SIG-M5 (cell line): ENCODE results near the gene OR8G1.
"Not testable (repeated sequence)": the region's sequence is repeated elsewhere in the genome, so short reads cannot be mapped to it uniquely, and the experiment has no call there.

Experiments
- DNase-seq: peaks from one replicate; lab custom pipeline; 2025; lab: John Stamatoyannopoulos, UW

Gene OR8G1

DNA sequence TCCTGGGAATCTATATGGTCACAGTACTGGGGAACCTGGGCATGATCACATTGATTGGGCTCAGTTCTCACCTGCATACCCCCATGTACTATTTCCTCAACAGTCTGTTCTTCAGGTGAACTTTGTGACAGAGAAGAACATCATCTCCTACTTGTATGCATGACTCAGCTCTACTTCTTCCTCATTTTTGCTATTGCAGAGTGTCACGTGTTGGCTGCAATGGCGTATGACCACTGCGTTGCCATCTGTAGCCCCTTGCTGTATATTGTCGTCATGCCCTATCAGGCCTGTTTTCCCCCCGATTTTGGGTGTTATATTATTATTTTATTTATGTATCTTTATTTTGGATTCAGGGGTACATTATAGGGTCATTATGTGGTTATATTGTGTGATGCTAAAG lies 2.4 kb upstream of the OR8G1 start:
- DNase-seq, result no peak

DNA sequence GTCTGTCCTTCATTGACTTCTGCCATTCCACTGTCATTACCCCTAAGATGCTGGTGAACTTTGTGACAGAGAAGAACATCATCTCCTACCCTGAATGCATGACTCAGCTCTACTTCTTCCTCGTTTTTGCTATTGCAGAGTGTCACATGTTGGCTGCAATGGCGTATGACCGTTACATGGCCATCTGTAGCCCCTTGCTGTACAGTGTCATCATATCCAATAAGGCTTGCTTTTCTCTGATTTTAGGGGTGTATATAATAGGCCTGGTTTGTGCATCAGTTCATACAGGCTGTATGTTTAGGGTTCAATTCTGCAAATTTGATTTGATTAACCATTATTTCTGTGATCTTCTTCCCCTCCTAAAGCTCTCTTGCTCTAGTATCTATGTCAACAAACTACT lies 9.0 kb downstream of the OR8G1 start:
- not testable (repeated sequence) for DNase-seq

DNA sequence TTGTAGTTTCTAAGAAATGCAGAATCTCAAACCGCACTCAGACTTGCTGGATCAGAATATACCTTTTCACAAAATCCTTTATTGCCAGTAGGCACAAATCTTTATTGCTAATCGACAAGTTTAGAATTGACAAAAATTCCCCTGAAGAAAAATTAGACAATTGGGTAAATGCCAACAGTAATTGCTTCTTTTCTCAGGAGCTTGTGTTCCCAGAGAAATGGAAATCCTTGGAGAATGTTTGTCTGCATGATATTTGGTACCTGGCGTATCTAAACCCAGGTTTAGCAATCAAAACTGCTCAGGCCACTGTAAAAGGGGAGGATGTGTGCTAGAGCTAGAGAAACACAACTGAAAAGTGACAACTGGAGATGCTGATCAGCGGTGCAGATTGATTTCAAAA lies 15.2 kb downstream of the OR8G1 start, which contains the start of gene OR8G5:
Gene OR8G5 (plus strand): TSS at position 301 of the 400 bp plus-strand sequence. CDS start 8,556 bp downstream, outside the sequence.
- DNase-seq, result no peak

DNA sequence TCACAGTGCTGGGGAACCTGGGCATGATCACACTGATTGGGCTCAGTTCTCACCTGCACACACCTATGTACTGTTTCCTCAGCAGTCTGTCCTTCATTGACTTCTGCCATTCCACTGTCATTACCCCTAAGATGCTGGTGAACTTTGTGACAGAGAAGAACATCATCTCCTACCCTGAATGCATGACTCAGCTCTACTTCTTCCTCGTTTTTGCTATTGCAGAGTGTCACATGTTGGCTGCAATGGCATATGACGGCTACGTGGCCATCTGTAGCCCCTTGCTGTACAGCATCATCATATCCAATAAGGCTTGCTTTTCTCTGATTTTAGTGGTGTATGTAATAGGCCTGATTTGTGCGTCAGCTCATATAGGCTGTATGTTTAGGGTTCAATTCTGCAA lies 24.1 kb downstream of the OR8G1 start:
- DNase-seq, result not testable (repeated sequence)

DNA sequence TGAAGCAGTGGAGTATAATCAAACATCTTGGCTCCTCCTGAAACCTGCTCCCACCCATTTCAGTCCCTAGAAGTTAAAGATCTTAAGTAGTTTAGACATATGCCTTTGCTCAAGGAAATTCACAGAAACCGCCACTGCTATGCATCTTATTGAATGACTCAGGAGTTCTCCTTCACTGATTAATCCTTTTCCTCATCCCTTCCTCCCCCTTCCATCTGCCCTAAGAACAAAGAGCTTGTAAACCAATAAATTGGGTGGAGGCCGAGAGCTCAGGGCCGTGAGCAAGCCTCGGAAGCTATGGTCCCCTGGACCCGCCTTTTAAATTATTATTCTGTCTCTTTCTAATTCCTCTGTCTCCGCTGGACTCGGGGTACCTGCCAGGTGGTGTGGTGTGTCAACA lies 30.0 kb downstream of the OR8G1 start:
- DNase-seq, result not testable (repeated sequence)

DNA sequence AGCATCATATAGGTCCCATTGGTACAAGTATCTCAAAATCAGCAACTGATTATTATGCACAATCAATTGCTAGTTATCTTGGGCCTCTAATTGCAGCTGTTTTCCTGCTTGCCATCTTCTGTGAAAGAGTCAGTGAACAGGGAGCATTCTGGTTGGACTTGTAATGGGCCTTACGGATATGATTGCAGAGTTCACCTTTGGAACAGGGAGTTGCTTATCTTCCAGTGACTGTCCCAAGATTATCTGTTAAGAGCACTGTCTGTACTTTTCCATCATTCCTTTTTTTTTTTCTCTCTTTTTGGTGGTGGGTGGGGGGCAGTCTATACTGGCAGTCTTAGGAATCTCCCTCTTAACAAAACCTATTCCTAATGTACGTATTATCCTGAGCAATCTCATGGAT lies 33.1 kb downstream of the OR8G1 start:
- DNase-seq, result no peak

DNA sequence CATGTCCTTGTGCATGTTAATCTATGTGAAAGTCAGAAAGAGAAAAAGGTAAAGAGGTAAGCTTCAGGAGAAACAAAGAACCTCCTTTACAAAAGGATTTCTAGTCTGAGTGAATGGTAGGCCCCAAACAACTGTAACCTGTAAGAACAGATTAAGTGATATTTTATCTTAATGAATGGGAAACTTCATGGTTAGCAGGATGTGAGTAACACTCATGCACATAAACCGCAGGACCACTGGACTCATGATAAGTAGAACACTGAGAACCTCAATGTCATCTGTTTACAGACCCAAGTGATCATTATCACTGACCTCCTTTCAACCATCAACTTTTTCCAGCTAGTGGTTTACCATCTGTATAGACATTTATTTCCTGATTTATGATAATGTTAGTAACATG lies 35.2 kb downstream of the OR8G1 start:
- no peak for DNase-seq

DNA sequence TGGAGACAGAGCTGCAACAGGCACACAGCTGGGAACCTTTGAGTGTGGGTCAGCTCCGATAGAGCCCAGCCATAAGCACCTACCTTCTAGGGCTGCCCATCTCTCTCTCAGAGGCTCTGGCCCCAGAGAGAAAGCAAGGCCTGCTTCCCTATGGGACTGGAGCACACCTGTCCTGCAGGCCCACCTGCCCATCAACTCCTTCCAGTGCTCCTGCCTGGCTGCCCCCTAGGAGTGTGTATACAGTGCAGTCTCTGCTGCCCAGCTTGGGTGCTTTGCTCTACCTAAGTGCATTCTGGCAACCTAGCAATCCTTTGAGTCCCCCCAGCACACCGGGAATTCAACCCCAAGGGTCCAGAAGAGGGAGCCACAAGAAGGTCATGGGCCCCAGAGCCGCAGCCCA lies 36.3 kb downstream of the OR8G1 start:
- no peak for DNase-seq

DNA sequence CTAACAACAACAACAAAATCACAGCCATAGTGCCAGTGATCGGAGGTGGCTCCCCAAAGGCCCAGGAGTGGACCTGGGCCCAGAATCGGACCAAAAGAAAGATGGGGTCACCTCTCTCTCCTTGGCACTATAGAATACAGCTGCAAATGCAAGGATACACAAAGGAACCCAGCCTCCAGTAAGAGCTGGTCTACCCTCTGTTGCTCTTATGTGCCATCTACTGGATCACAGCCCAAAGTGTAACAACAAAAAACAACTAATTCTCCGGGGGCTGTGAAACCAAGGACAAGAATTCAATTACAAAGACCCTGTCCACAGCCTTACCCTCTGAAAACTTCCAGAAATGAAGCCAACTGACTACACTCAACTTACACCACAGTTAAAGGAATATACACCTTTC lies 36.9 kb downstream of the OR8G1 start:
- DNase-seq, result no peak

DNA sequence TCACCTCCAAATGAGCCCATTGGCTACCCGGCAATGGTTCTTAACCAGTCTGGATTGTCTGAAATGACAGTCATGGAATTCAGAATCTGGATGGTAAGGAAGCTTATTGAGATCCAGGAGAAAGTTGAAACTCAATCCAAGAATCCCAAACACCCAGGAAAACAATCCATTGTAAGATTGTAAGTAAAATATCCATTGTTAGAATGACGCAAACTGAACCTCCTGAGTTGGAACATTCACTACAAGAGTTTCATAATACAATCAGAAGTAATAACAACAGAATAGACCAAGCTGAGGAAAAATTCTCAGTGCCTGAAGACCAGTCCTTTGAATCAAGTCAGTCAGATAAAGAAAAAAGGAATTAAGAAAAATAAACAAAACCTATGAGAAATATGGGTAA lies 37.4 kb downstream of the OR8G1 start:
- no peak for DNase-seq

DNA sequence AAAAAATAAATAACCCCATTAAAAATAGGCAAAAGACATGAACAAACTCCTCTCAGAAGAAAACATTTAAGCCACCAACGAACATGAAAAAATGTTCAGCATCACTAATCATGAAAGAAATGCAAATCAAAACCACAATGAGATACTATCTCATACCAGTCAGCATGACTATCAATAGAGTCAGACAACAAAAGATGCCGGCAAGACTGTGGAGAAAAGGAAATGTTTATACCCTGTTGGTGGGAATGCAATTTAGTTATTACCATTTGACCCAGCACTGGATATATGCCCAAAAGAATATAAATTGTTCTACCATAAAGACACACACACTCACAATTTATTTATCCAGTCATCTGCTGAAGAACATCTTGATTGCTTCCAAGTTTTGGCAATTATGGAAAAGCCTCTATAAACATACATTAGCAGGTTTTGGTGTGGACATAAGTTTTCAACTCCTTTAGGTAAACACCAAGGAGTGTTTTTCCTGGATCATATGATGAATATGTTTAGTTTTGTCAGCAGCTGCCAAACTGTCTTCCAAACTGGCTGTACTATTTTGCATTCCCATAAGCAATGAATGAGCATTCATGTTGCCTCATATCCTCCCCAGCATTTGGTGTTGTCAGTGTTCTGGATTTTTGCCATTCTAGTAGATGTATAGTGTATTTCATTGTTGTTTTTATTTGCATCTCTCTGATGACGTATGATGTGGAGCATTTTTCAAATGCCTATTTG lies 44.9 kb downstream of the OR8G1 start:
- DNase-seq, result no peak

DNA sequence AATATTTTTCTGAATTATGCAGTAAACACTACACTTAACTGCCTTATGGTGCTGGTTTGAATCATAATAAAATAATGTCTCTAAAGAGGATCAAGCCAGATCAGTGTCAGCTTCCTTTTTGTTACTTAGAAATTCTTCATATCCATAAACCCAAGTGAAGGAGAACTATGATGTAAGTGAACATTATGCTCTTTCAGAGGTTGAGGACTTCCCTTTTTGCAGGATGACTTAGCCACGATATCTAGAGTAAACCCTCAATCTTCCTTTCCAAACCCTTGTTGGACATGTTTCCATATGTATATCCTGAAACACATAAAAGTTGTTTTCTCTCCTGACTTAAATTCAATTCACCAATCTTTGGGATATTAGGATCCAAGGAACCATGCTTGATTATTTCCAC lies 53.8 kb downstream of the OR8G1 start:
- DNase-seq, result no peak

DNA sequence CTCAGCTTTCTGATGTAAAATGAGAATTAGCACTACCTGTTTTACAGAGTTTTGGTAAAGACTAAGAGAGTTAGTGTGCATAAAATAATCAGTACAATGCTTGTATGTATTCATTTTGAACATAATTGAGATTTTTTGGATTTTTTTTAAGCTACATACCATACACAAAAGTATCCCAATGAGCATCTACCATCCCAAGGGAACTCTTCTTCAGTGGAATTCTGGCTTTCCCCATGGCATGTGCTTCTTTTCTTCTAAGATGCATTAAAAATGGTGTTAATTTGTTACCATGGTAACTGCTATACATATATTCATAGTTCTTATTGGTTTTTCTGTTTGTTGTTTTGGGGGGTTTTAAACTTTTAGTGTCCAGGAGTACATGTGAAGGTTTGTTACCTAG lies 55.1 kb downstream of the OR8G1 start:
- DNase-seq, result no peak

DNA sequence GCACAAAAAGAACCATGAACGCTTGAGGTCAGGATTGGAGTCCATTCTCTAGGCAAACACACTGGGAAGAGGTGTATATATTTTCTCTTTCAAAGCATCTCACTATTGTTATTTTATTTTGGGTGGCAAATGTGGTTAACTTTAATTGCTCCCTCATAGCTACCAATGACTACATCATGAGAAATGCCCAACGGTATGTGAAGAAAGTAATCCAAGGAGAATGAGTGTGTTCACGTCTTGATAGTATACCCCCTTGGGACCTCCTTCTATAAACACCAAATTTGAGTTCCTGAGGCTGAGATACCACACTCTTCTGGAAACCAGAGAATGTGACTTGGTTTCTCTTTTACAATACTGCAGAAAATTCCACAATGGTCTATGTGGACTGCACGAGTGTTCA lies 57.0 kb downstream of the OR8G1 start:
- DNase-seq, result no peak

DNA sequence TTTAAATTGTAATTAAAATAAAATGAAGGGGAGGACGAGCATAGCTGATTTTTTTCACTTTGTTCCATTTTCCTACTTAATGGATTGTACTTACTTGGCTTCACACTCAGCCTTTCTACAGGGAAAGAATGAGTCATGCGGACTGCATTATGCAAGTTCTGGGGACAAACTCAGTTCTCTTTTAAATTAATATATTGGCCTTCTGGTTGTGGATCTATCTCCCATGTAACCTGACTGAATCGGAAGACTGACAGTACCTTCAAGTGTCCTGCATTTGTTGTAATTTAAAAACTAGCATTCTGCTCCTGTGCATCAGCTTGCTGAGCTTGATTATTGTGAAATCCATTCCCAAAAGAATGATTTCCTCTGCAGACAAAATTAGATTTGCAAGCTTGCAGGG lies 60.7 kb downstream of the OR8G1 start:
- DNase-seq, result no peak

DNA sequence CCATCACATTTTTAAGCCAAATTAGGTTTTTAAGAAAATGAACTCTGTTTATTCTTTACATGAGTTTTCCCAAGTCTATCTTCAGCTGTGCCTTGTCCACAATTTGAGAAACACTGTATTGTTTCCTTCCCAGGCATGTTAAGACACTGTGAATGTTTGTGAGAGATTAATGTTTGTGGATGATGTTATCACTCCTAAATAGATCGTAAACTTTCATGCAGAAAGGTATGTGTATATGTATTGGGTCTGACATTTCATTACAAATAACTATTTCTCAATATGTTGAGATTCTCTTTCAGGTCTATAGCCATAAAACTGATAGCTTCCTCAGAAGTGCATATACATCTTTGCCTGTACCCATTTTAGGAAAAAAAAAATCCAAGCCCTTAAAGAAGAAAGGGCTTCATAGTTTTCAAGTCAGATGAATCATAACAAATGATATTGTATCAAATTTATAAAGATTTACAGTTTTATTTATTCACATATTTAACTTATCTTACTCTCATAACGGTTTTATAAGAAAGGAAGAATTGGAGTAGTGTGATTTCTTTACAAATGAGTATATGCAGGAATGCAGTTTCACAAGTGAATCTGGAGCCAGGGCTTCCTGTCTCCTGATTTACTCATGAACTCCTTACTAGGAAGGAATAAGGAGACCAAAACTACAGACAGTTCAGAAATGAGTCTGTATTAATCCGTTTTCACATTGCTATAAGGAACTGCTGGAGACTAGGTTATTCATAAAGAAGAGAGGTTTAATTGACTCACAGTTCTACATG lies 61.6 kb downstream of the OR8G1 start:
- DNase-seq, result no peak
